Measurements from ENCODE around the gene EXOSC10. TPM values are rescaled to one million over a fixed set of nuclear protein-coding genes. Genes with fewer than 3 reads are reported as not detected.

The EXOSC10 gene
- total and polyA plus RNA-seq, 9 of the 15 experiments (the other 6 are each of a cell fraction or from before 2014, with no cell fraction given), result 23.4 to 150 (median 105) TPM

DNA sequence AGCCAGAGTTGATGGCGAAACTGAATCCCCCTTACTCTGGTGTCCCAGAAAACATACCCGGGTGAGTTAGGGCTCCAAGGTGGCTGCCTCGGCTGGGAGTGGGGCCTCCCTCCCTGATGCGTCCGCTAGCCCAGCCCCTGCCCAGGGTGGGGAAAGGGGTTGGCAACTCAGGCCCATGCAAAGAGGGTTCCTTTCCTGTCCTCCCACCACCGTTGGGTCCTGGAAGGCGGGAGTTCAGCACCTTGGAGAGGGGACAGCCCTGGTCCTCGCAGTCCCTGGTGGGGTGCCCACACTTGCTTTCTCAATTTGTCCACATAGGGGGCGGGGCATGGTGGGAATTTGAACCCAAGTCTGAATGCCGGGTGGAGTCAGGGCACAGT is 45.9 kb downstream of the EXOSC10 start (continued):
- TF ChIP-seq, protein P1, sequence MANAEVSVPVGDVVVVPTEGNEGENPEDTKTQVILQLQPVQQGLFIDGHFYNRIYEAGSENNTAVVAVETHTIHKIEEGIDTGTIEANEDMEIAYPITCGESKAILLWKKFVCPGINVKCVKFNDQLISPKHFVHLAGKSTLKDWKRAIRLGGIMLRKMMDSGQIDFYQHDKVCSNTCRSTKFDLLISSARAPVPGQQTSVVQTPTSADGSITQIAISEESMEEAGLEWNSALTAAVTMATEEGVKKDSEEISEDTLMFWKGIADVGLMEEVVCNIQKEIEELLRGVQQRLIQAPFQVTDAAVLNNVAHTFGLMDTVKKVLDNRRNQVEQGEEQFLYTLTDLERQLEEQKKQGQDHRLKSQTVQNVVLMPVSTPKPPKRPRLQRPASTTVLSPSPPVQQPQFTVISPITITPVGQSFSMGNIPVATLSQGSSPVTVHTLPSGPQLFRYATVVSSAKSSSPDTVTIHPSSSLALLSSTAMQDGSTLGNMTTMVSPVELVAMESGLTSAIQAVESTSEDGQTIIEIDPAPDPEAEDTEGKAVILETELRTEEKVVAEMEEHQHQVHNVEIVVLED (CRISPR knock-in tag; IDR thresholded peaks at IDR 0.05), result no peak
- no peak for TF ChIP-seq ZNF124 (CRISPR knock-in tag; IDR thresholded peaks at IDR 0.05)
- TF ChIP-seq POLR2G (IDR thresholded peaks at IDR 0.05; ENCODE audit: low read depth, low read length), result peak; percentile 29; the same call in 1 of the 2 replicates
- no peak for TF ChIP-seq HDAC1 (IDR thresholded peaks at IDR 0.05)
- TF ChIP-seq TAF15 (IDR thresholded peaks at IDR 0.05; ENCODE audit: low read depth, low read length), result no peak
- TF ChIP-seq ZNF707 (CRISPR knock-in tag; conservative IDR thresholded peaks at IDR 0.05), result no peak
- no peak for TF ChIP-seq GATAD2B (IDR thresholded peaks at IDR 0.05; ENCODE audit: borderline replicate concordance)
- TF ChIP-seq PHB2 (IDR thresholded peaks at IDR 0.05; ENCODE audit: low read depth), result no peak
- TF ChIP-seq GATAD2A (IDR thresholded peaks at IDR 0.05), result no peak
- TF ChIP-seq, protein P2, sequence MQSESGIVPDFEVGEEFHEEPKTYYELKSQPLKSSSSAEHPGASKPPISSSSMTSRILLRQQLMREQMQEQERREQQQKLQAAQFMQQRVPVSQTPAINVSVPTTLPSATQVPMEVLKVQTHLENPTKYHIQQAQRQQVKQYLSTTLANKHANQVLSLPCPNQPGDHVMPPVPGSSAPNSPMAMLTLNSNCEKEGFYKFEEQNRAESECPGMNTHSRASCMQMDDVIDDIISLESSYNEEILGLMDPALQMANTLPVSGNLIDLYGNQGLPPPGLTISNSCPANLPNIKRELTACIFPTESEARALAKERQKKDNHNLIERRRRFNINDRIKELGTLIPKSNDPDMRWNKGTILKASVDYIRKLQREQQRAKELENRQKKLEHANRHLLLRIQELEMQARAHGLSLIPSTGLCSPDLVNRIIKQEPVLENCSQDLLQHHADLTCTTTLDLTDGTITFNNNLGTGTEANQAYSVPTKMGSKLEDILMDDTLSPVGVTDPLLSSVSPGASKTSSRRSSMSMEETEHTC (IDR thresholded peaks at IDR 0.05), result no peak
- no peak for TF ChIP-seq ZNF408 (CRISPR knock-in tag; IDR thresholded peaks at IDR 0.05; ENCODE audit: low read depth)
- TF ChIP-seq, protein P3, sequence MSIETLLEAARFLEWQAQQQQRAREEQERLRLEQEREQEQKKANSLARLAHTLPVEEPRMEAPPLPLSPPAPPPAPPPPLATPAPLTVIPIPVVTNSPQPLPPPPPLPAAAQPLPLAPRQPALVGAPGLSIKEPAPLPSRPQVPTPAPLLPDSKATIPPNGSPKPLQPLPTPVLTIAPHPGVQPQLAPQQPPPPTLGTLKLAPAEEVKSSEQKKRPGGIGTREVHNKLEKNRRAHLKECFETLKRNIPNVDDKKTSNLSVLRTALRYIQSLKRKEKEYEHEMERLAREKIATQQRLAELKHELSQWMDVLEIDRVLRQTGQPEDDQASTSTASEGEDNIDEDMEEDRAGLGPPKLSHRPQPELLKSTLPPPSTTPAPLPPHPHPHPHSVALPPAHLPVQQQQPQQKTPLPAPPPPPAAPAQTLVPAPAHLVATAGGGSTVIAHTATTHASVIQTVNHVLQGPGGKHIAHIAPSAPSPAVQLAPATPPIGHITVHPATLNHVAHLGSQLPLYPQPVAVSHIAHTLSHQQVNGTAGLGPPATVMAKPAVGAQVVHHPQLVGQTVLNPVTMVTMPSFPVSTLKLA (conservative IDR thresholded peaks at IDR 0.05), result peak in 1 of 2 experiments; percentile 52; a peak in 2 of 4 replicates
- TF ChIP-seq MEF2A (IDR thresholded peaks at IDR 0.05; ENCODE audit: control insufficient read depth, low read depth, low read length), result no peak
- TF ChIP-seq ZC3H4 (CRISPR knock-in tag; IDR thresholded peaks at IDR 0.05; ENCODE audit: borderline replicate concordance), result no peak
- peak; percentile 12; the same call in 1 of the 2 replicates for TF ChIP-seq SUPT5H (IDR thresholded peaks at IDR 0.05)
- TF ChIP-seq, protein P4, sequence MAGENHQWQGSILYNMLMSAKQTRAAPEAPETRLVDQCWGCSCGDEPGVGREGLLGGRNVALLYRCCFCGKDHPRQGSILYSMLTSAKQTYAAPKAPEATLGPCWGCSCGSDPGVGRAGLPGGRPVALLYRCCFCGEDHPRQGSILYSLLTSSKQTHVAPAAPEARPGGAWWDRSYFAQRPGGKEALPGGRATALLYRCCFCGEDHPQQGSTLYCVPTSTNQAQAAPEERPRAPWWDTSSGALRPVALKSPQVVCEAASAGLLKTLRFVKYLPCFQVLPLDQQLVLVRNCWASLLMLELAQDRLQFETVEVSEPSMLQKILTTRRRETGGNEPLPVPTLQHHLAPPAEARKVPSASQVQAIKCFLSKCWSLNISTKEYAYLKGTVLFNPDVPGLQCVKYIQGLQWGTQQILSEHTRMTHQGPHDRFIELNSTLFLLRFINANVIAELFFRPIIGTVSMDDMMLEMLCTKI (IDR thresholded peaks at IDR 0.05; ENCODE audit: partially characterized antibody), result no peak
- no peak for TF ChIP-seq ADNP (tag; IDR thresholded peaks at IDR 0.05)
- no peak for TF ChIP-seq EWSR1 (IDR thresholded peaks at IDR 0.05; ENCODE audit: borderline replicate concordance, low read depth, partially characterized antibody)
- no peak for TF ChIP-seq HDAC8 (tag; IDR thresholded peaks at IDR 0.05)
- TF ChIP-seq RAD21 (CRISPR knock-in tag; conservative IDR thresholded peaks at IDR 0.05 in 1 of 2, IDR thresholded peaks at IDR 0.05 in 1 of 2), result no peak
- TF ChIP-seq STAT5B (CRISPR knock-in tag; IDR thresholded peaks at IDR 0.05), result no peak
- no peak for TF ChIP-seq ZNF75A (CRISPR knock-in tag; IDR thresholded peaks at IDR 0.05)
- no peak for TF ChIP-seq NEUROD1 (IDR thresholded peaks at IDR 0.05; ENCODE audit: borderline replicate concordance, low read depth, low read length, partially characterized antibody)
- no peak for TF ChIP-seq RBBP5 (IDR thresholded peaks at IDR 0.05; ENCODE audit: borderline replicate concordance, insufficient read depth, low read length, poor library complexity, severe bottlenecking)
- TF ChIP-seq HMG20A (CRISPR knock-in tag; conservative IDR thresholded peaks at IDR 0.05), result no peak

All from K562 (cell line).